Measurements from ENCODE around the gene RUNDC1.

GRCh38 chr17:43015579-43015978, 35.2 kb downstream of the RUNDC1 start:
- no peak for TF ChIP-seq CTCF (IDR thresholded peaks at IDR 0.05; ENCODE audit: control extremely low read depth in 1 of 3, insufficient read depth in 1 of 3, low read depth in 1 of 3, low read length in 3 of 3)
- TF ChIP-seq ZNF274 (IDR thresholded peaks at IDR 0.05; ENCODE audit: borderline replicate concordance, extremely low read depth, low read length): no peak
- no peak for TF ChIP-seq NRF1 (IDR thresholded peaks at IDR 0.05; ENCODE audit: low read depth, low read length)
- TF ChIP-seq POLR2A (IDR thresholded peaks at IDR 0.05; ENCODE audit: control extremely low read depth in 1 of 2, low read depth in 2 of 2, low read length in 2 of 2): no peak
- TF ChIP-seq CEBPB (IDR thresholded peaks at IDR 0.05; ENCODE audit: low read depth, low read length): no peak
